Mucosa of descending colon (tissue), 3 donors: ENCODE measurements around the gene CAMKMT. TPM values are rescaled to one million over a fixed set of nuclear protein-coding genes. Genes with fewer than 3 reads are reported as not detected.

ENCODE experiments used
- ATAC-seq: fragments of 200-7000 bp; cut with Tn5 transposase; one replicate; pipeline ENCODE4 v1.9.1; 2020; ENCODE audit warnings: mild to moderate bottlenecking, moderate library complexity
- DNase-seq, 3 donors: peaks; one replicate each; pipeline ENCODE4 v3.0.0-alpha.2; 2020
- H3K36me3 ChIP-seq: fragments of 200-600 bp; one replicate; pipeline ENCODE4 v1.8.0; 2021; ENCODE audit warnings: low read depth, mild to moderate bottlenecking
- H3K4me1 ChIP-seq: fragments of 200-600 bp; one replicate; pipeline ENCODE4 v1.8.0; 2021; ENCODE audit warnings: low read depth, mild to moderate bottlenecking
- H3K4me3 ChIP-seq: fragments of 200-600 bp; one replicate; pipeline ENCODE4 v1.8.0; 2021; ENCODE audit warnings: mild to moderate bottlenecking
- H3K9me3 ChIP-seq: fragments of 200-600 bp; one replicate; pipeline ENCODE4 v1.8.0; 2021; ENCODE audit warnings: mild to moderate bottlenecking
- CTCF ChIP-seq: fragments of 200-600 bp; IDR thresholded peaks from one replicate; pipeline ENCODE4 v1.8.0; 2022; ENCODE audit warnings: antibody characterized with exemption, mild to moderate bottlenecking
- intact Hi-C, 2 donors: fragments of 100-400 bp; cut with DNase I in 1 of 2; cut with micrococcal nuclease in 1 of 2; formaldehyde crosslinking; loops; one replicate each; pipeline versions ENCODE4 v1.11.0 to v1.11.1; 2022; cut with DNase I, micrococcal nuclease
- total RNA-seq, 3 donors: library from RNA; stranded (reverse); fragmentation: NEBNext Ultra II Directional in 2 of 3; extraction: Animal tissue kit (Norgen Biotek cat#: 25700) in 2 of 3; gene quantifications; one replicate each; pipeline versions ENCODE4 v1.2.1 to v1.2.4, GENCODE V29; 2021 to 2023
- donor health status: DM: no; HTN: no; CAD: no; lungs with moderate emphysema.
- donor health status: DM: no; HTN: no; CAD: no.
- donor health status: DM: no; HTN: yes; CAD: no.

Gene CAMKMT
- total RNA-seq, 3 donors from 2014 or later: 13.2 to 16.0 (median 14.1) TPM

DNA sequence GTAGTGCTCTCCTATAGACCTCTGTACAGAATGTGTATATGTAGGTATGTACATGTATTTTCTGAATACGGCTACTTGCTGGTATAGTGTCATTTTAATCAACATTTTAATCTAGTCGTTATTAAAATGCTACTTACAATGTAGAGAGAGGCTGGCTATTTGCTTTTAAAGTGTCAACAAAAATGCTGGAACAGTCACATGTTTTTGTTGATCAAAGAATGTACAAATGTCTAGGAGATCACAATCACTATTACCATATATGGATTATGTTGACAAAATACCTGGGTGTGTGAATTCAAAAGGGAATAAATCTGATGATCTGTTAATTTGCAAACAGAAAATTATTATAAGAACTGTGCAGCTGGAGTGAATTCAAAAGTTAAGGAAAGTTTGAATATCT is 170.3 kb downstream of the CAMKMT start:
- H3K4me1 ChIP-seq: no peaks in the 10 kb centered on the region
- ATAC-seq (no peak), DNase-seq (no peak)
- no peak for TF ChIP-seq CTCF
- H3K4me3 ChIP-seq: no peak overlapping the region
- no peaks in the 10 kb centered on the region for H3K36me3 ChIP-seq
- intact Hi-C loops: no loop called here
- H3K9me3 ChIP-seq: no peaks in the 10 kb centered on the region

GRCh38 chr2:44533508-44533907 is 171.8 kb downstream of the CAMKMT start:
- intact Hi-C loops: no loop called here
- no peak for DNase-seq
- Histone ChIP-seq H3K36me3 (no peaks in the 10 kb centered on the region), H3K9me3 (no peaks in the 10 kb centered on the region), H3K4me3 (no peak overlapping the region), H3K4me1 (no peaks in the 10 kb centered on the region)
- no peak for TF ChIP-seq CTCF
- ATAC-seq: no peak

- ATAC-seq (no peak), DNase-seq (no peak)
- Histone ChIP-seq H3K36me3 (no peaks in the 10 kb centered on the region), H3K4me3 (no peak overlapping the region), H3K4me1 (no peaks in the 10 kb centered on the region), H3K9me3 (no peaks in the 10 kb centered on the region)
- intact Hi-C loops: no loop called here
- TF ChIP-seq CTCF: no peak
These were observed 173.6 kb downstream of the CAMKMT start for GRCh38 chr2:44535376-44535775.

- TF ChIP-seq CTCF: no peak
- no peaks in the 10 kb centered on the region for H3K9me3 ChIP-seq
- DNase-seq (no peak), ATAC-seq (no peak)
- H3K36me3 ChIP-seq: no peaks in the 10 kb centered on the region
- no peaks in the 10 kb centered on the region for H3K4me1 ChIP-seq
- no peak overlapping the region for H3K4me3 ChIP-seq
- intact Hi-C loops: no loop called here
These were observed 175.5 kb downstream of the CAMKMT start for GRCh38 chr2:44537264-44537663.

DNA sequence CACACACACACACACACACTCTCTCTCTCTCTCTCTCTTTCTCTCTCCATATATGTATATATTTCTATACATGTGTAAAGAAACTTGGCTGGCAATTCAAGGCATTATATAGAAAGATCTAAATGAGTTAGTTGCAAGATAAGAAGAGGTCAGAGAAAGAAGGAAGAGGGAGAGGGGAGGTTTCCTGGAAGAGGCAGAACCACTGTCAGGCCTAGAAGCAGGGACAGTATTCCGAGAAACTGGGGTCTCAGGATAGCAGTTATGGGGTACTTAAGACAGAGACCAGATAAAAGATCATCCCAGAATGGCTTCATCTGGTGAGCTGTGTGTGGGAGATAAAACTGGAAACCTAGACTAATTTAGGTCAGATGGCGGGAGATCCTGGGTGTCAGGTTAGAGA is 180.8 kb downstream of the CAMKMT start:
- intact Hi-C loops: no loop called here
- no peak for DNase-seq
- ATAC-seq: no peak

More for the DNA sequence above, 180.8 kb downstream of the CAMKMT start:
- Histone ChIP-seq H3K9me3 (no peaks in the 10 kb centered on the region), H3K36me3 (no peaks in the 10 kb centered on the region), H3K4me1 (no peaks in the 10 kb centered on the region), H3K4me3 (no peak overlapping the region)
- TF ChIP-seq CTCF: no peak
